Mucosa of gallbladder (tissue), 1 donor: ENCODE data around the gene BTBD2. TPM values are rescaled to one million over a fixed set of nuclear protein-coding genes. Genes with fewer than 3 reads are reported as not detected.

Experiments used
- DNase-seq: peaks from one replicate; pipeline ENCODE4 v3.0.0-alpha.2; 2020; ENCODE audit warnings: low spot score
- total RNA-seq: library from RNA; stranded (reverse); gene quantifications from one replicate; pipeline ENCODE4 v1.2.1, GENCODE V29; 2021
- donor health status: DM: no; HTN: no; CAD: no.

BTBD2 gene
- total RNA-seq, 1 donor from 2014 or later: 92.2 TPM

- DNase-seq: no peak
Observed at GRCh38 chr19:1941146-1942077, 74.1 kb downstream of the BTBD2 start, which contains the start of gene CSNK1G2. CSNK1G2 (plus strand) TSS chr19:1941172; CDS start chr19:1969773, 28,601 bp downstream.

- no peak for DNase-seq
Observed at GRCh38 chr19:1938071-1938470, 77.4 kb downstream of the BTBD2 start.

GRCh38 chr19:1936916-1937610 is 78.5 kb downstream of the BTBD2 start:
- DNase-seq: no peak

DNA sequence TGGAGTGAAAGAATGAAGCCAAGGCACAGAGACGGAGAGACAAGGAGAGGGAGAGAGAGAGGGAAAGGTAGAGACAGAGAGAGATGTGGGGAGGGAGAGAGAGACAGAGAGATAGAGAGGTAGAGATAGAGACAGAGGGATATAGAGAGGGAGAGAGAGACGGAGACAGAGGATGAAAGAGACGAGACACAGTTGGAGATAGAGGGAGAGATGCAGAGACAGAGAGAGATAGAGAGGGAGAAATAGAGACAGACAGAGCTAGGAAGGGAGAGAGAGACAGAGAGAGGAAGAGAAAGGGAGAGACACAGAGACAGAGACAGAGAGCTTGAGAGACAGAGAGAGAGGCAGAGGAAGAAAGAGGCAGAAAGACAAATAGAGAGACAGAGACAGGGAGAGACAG is 79.1 kb downstream of the BTBD2 start:
- DNase-seq: no peak

DNA sequence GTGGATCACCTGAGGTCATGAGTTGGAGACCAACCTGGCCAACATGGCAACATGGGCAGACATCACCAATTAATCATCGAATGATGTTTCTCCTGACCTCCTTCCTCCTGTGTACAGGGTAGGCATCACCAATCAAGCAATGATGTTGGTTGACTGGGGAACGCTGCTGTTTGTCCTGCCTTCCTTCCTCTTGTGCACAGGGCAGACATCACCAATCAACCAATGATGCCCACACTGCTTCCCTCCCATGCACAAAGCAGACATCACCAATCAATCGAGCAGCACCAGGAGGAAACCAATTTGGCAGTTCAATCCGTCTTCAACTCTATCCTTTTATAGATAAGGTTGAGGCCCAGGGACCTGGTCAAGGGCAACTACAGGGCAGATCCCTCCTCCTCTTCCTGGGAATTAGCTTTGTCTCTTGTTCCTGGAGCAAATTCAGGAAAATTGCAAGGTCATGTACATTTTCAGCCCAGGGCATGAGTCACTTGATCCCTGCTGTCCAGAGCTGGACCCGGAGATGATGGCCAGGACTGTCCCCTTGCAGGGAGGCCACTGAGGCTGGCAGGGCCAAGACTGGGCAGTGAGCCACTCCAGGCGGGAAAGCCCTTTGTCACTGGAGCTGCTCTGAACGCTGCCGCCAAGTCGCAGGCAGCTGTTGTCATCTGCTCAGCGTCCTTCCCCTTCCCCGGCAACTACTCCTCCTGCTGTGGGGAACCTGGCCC is 79.9 kb downstream of the BTBD2 start:
- no peak for DNase-seq

Other genes with a start within 250 kb of the BTBD2 start
- gene ATP8B3, start 203.4 kb downstream of the BTBD2 start, total RNA-seq: 2.9 TPM
- gene REXO1, start 167.2 kb downstream of the BTBD2 start, total RNA-seq: 39.2 TPM
- gene KLF16, start 152.1 kb downstream of the BTBD2 start, total RNA-seq: 23.2 TPM
- 85.2 TPM for gene ABHD17A, start 130.2 kb downstream of the BTBD2 start, total RNA-seq
- gene ADAT3, start 110.3 kb downstream of the BTBD2 start, total RNA-seq: 10.6 TPM
- gene SCAMP4, start 110.3 kb downstream of the BTBD2 start, total RNA-seq: 89.3 TPM
- 77.5 TPM for gene CSNK1G2, start 74.5 kb downstream of the BTBD2 start, total RNA-seq
- gene MKNK2, start 35.5 kb upstream of the BTBD2 start, total RNA-seq: 246 TPM
- 59.0 TPM for gene MOB3A, start 80.6 kb upstream of the BTBD2 start, total RNA-seq
- gene IZUMO4, start 81.2 kb upstream of the BTBD2 start, total RNA-seq: 11.5 TPM
- gene AP3D1, start 135.9 kb upstream of the BTBD2 start, total RNA-seq: 125 TPM
- 40.1 TPM for gene DOT1L, start 148.2 kb upstream of the BTBD2 start, total RNA-seq
- 126 TPM for gene PLEKHJ1, start 220.6 kb upstream of the BTBD2 start, total RNA-seq
- 72.8 TPM for gene SF3A2, start 221.1 kb upstream of the BTBD2 start, total RNA-seq
- gene AMH, start 233.6 kb upstream of the BTBD2 start, total RNA-seq: 5.1 TPM
- 0.17 TPM for gene JSRP1, start 240.7 kb upstream of the BTBD2 start, total RNA-seq